Measurements from ENCODE around the gene DYRK1B.

The DYRK1B gene

GRCh38 chr19:39845933-39846677, 12.1 kb upstream of the DYRK1B start, which contains the start of gene FBL (continued):
- TF ChIP-seq PRDM2 (tag by site-specific recombination; IDR thresholded peaks at IDR 0.05; ENCODE audit: borderline replicate concordance) (peak; percentile 6; the same call in 1 of the 2 replicates), ZBTB20 (tag by site-specific recombination; IDR thresholded peaks at IDR 0.05) (peak; percentile 77; the same call in 1 of the 2 replicates), SETDB1 (IDR thresholded peaks at IDR 0.05; ENCODE audit: insufficient read length, low read length) (no peak), PATZ1 (tag by site-specific recombination; IDR thresholded peaks at IDR 0.05) (peak; percentile 72), ZNF747 (tag by site-specific recombination; IDR thresholded peaks at IDR 0.05) (peak; percentile 31; the same call in 1 of the 2 replicates), ZNF140 (tag by site-specific recombination; IDR thresholded peaks at IDR 0.05) (no peak), GLIS2 (tag by site-specific recombination; IDR thresholded peaks at IDR 0.05) (no peak; the same call in 1 of the 2 replicates), ZNF148 (tag by site-specific recombination; IDR thresholded peaks at IDR 0.05; ENCODE audit: borderline replicate concordance) (peak; percentile 67; the same call in 1 of the 2 replicates), ZNF701 (tag by site-specific recombination; IDR thresholded peaks at IDR 0.05) (no peak), ZNF621 (tag by site-specific recombination; IDR thresholded peaks at IDR 0.05) (no peak), ZNF544 (tag by site-specific recombination; IDR thresholded peaks at IDR 0.05) (no peak), ZNF843 (tag by site-specific recombination; IDR thresholded peaks at IDR 0.05) (no peak), ZNF501 (tag by site-specific recombination; IDR thresholded peaks at IDR 0.05) (peak; percentile 75), HOXD13 (CRISPR knock-in tag; IDR thresholded peaks at IDR 0.05; ENCODE audit: borderline replicate concordance) (no peak), KLF16 (tag by site-specific recombination; IDR thresholded peaks at IDR 0.05) (no peak; the same call in none of the 2 replicates), ZNF626 (tag by site-specific recombination; IDR thresholded peaks at IDR 0.05) (no peak), ZBTB1 (tag by site-specific recombination; IDR thresholded peaks at IDR 0.05) (no peak), ZNF341 (tag by site-specific recombination; IDR thresholded peaks at IDR 0.05; ENCODE audit: low read depth) (no peak), ZNF133 (tag by site-specific recombination; IDR thresholded peaks at IDR 0.05) (no peak), ZNF114 (tag by site-specific recombination; IDR thresholded peaks at IDR 0.05) (no peak), ZNF624 (tag by site-specific recombination; IDR thresholded peaks at IDR 0.05) (no peak), ZNF473 (tag by site-specific recombination; IDR thresholded peaks at IDR 0.05) (no peak), TRIM28 (IDR thresholded peaks at IDR 0.05; ENCODE audit: borderline replicate concordance, low read length) (no peak), FEZF1 (tag by site-specific recombination; IDR thresholded peaks at IDR 0.05) (no peak), GFI1B (tag by site-specific recombination; IDR thresholded peaks at IDR 0.05) (no peak), ZNF561 (tag by site-specific recombination; IDR thresholded peaks at IDR 0.05; ENCODE audit: borderline replicate concordance) (0 out of 2 replicates have a peak, but pooled peaks have one; percentile 59), RBAK (tag by site-specific recombination; IDR thresholded peaks at IDR 0.05) (peak; percentile 52; the same call in 1 of the 2 replicates), ZBTB10 (tag by site-specific recombination; IDR thresholded peaks at IDR 0.05) (peak; percentile 65)
